Breast epithelium (tissue), 3 donors: ENCODE measurements around the gene STXBP3.

Experiments
- CTCF ChIP-seq, 3 donors: fragments of 450-650 bp; IDR thresholded peaks; one replicate each; pipeline ENCODE4 v1.5.1; 2016 to 2017; ENCODE audit warnings: antibody characterized with exemption in 3 of 3, mild to moderate bottlenecking in 3 of 3, moderate library complexity in 3 of 3
- POLR2A ChIP-seq: fragments of 450-650 bp; IDR thresholded peaks from one replicate; pipeline ENCODE4 v1.6.1; 2016; ENCODE audit warnings: antibody characterized with exemption, mild to moderate bottlenecking, moderate library complexity

- TF ChIP-seq CTCF (IDR thresholded peaks at IDR 0.05), result no peak
- TF ChIP-seq POLR2A, result no peak
Observed at GRCh38 chr1:108777839-108778238, 31.4 kb downstream of the STXBP3 start.
